Skeletal muscle satellite cell (primary cell): ENCODE data around the gene NCF4.

Experiments
- H3K27me3 ChIP-seq: 2 replicates; pipeline ENCODE4 v1.7.0; 2013; ENCODE audit warnings: low read length; ENCODE audit not compliant: control insufficient read depth, insufficient read depth
- H3K36me3 ChIP-seq: 2 replicates; pipeline ENCODE4 v1.7.0; 2013; ENCODE audit warnings: mild to moderate bottlenecking, control low read depth, low read length; ENCODE audit not compliant: insufficient read depth
- H3K4me1 ChIP-seq: 2 replicates; pipeline ENCODE4 v1.7.0; 2013; ENCODE audit warnings: low read length; ENCODE audit not compliant: control insufficient read depth, insufficient read depth
- H3K4me2 ChIP-seq: 2 replicates; pipeline ENCODE4 v1.7.0; 2013; ENCODE audit warnings: mild to moderate bottlenecking, low read length
- H3K4me3 ChIP-seq: 2 replicates; pipeline ENCODE4 v1.7.0; 2013; ENCODE audit warnings: low read length
- H3K9ac ChIP-seq: 2 replicates; pipeline ENCODE4 v1.7.0; 2013; ENCODE audit warnings: mild to moderate bottlenecking, low read depth, low read length, moderate library complexity
- H3K9me3 ChIP-seq: replicated peaks from 2 replicates; pipeline ENCODE4 v1.7.0; 2013; ENCODE audit warnings: mild to moderate bottlenecking, control low read depth, low read length

Gene NCF4

GRCh38 chr22:36916034-36916433 is 55.2 kb downstream of the NCF4 start:
- Histone ChIP-seq H3K9me3 (no peaks in the 10 kb centered on the region), H3K27me3 (peaks cover 34% of the 10 kb centered on the region), H3K4me3 (no peak overlapping the region), H3K4me1 (no peaks in the 10 kb centered on the region), H3K9ac (no peak overlapping the region), H3K4me2 (no peak overlapping the region), H3K36me3 (no peaks in the 10 kb centered on the region)

- Histone ChIP-seq H3K27me3 (peaks cover 28% of the 10 kb centered on the region), H3K9ac (no peak overlapping the region), H3K9me3 (no peaks in the 10 kb centered on the region), H3K4me3 (no peak overlapping the region), H3K4me1 (no peaks in the 10 kb centered on the region), H3K4me2 (no peak overlapping the region), H3K36me3 (no peaks in the 10 kb centered on the region)
Measured at GRCh38 chr22:36918586-36919284, 57.9 kb downstream of the NCF4 start.

DNA sequence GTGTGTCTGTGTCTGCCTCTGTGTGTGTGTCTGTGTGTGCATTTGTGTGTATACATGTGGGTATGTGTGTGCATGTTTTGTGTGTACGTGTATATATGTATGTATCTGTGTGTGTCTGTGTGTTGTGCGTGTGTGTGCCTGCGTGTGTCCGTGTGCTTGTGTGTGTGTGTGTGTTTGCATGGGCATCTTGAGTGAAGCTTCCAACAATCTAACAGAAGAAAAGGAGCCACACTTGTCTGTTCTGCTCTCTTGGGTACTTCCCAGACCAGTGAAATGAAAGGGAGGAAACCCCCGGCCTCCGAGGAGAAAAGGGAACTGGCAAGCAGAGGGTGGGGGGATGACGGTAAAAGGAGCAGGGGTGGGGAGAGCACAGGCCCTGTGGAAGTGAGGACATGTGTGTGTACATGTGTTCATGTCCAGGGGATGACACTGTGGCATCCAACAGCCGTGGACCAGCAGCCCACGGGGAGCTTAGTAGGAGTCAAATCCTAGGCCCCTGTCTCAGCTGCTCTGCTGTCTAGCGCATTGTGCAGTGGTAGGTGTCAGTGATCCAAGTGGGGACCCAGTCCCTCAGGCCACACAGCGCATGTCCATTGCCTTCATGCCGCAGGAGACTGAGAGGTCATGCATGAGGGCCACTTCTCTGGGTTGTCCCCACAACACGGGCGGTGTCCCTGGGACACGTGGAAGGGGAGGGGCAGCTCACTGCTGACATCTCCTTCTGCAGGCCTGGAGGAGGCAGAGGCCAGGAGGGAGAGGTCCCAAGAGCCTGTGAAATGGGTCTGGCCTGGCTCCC is 60.7 kb downstream of the NCF4 start:
- H3K9ac ChIP-seq: no peak overlapping the region
- no peak overlapping the region for H3K4me2 ChIP-seq
- H3K9me3 ChIP-seq: no peaks in the 10 kb centered on the region
- H3K36me3 ChIP-seq: no peaks in the 10 kb centered on the region
- no peaks in the 10 kb centered on the region for H3K4me1 ChIP-seq
- peaks cover 22% of the 10 kb centered on the region for H3K27me3 ChIP-seq
- no peak overlapping the region for H3K4me3 ChIP-seq

DNA sequence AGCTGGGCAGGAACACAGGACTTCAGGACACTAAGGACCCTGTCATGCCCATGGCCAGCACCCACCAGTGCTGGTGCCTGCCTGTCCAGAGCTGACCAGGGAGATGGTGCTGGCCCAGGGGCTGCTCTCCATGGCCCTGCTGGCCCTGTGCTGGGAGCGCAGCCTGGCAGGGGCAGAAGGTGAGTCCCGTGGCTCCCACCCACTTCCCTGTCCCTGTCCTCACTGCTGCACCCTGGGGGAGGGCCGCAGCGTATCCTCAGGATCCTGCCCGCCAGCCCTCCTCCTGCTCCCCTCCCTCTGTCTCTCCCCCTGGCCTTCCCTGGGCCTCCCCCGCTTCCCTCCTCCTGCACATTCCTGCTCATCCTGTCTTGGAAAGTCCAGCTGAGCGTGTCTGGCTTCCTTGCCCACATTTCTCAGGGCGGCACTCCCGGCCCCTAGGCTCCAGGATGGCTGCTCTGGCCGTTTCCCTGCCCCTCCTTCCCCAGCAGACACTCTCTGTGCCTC is 61.4 kb downstream of the NCF4 start:
- H3K4me1 ChIP-seq: no peaks in the 10 kb centered on the region
- H3K36me3 ChIP-seq: no peaks in the 10 kb centered on the region
- H3K4me3 ChIP-seq: no peak overlapping the region
- H3K4me2 ChIP-seq: no peak overlapping the region
- H3K9me3 ChIP-seq: no peaks in the 10 kb centered on the region
- H3K9ac ChIP-seq: no peak overlapping the region
- peaks cover 25% of the 10 kb centered on the region for H3K27me3 ChIP-seq

- Histone ChIP-seq H3K27me3 (peaks cover 28% of the 10 kb centered on the region), H3K4me2 (no peak overlapping the region), H3K9me3 (no peaks in the 10 kb centered on the region), H3K4me3 (no peak overlapping the region), H3K36me3 (no peaks in the 10 kb centered on the region), H3K4me1 (no peaks in the 10 kb centered on the region), H3K9ac (no peak overlapping the region)
Measured at GRCh38 chr22:36922711-36923110, 61.9 kb downstream of the NCF4 start.

- Histone ChIP-seq H3K4me1 (no peaks in the 10 kb centered on the region), H3K36me3 (no peaks in the 10 kb centered on the region), H3K4me2 (no peak overlapping the region), H3K9ac (no peak overlapping the region), H3K9me3 (no peaks in the 10 kb centered on the region), H3K4me3 (no peak overlapping the region), H3K27me3 (peaks cover 30% of the 10 kb centered on the region)
Measured at GRCh38 chr22:36923131-36923788, 62.5 kb downstream of the NCF4 start.

DNA sequence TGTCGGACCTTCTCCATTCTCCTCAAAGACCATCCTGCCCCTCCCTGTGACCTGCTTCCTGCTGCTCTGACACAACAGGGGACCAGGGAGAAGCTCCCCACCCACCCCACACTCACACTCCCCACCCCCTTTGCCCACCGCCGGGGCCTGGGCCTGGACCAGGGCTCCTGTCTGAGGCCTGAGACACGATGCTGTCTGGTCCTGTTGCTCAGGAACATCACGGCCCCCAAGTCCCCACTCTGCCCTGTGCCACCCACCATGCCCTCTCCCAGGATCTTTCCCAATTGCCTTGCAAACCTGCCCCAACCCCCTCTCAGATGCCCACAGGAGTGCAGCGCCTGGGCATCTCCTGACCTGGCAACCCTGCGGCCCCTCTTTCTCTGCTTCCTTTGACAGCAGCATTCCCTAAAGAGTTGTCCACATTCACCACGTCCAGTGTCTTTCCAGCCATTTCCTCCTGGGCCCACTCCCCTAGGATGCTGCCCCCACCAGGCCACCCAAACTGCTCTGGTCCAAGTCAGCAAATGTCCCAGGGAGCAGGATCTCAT is 63.4 kb downstream of the NCF4 start:
- Histone ChIP-seq H3K4me3 (no peak overlapping the region), H3K9me3 (no peaks in the 10 kb centered on the region), H3K9ac (no peak overlapping the region), H3K4me1 (no peaks in the 10 kb centered on the region), H3K36me3 (no peaks in the 10 kb centered on the region), H3K27me3 (peaks cover 33% of the 10 kb centered on the region), H3K4me2 (no peak overlapping the region)

DNA sequence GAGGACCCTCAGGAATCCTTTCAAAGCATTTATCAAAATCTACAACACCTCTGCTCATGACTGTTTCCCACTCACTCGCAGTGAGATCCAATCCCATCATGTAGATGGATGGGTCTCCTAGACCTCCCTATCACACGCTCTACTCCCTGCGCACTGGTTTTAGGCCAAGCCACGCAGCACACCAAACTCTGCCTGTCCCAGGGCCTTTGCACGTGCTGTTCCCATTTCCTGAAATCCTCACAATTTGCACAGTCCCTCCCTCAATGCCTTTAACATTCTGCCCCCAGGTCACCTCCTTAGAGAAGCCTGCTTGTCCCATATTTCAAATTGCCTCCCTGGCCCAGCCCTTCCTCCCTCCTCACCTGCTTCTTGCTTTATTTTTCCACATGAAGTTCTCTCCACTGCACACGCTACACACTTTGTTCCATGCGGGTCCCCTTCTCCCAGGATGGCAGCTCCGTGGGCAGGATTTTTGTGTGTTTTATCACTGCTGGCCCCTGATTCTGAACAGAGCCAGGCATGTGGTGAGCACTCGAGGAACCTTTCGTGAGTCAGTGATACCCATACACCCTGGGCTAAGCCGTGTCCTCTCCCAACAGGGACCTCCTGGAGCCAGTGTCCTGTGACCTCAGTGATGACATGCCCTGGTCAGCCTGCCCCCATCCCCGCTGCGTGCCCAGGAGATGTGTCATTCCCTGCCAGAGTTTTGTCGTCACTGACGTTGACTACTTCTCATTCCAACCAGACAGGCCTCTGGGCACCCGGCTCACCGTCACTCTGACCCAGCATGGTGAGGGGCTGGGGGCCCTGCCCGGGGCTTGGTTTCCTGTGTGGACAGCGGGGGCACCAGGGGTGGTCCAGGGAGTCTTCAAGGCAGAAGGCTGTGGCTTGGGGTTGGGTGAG is 64.8 kb downstream of the NCF4 start:
- Histone ChIP-seq H3K36me3 (no peaks in the 10 kb centered on the region), H3K9ac (no peak overlapping the region), H3K4me2 (no peak overlapping the region), H3K4me1 (no peaks in the 10 kb centered on the region), H3K9me3 (no peaks in the 10 kb centered on the region), H3K4me3 (no peak overlapping the region), H3K27me3 (peaks cover 47% of the 10 kb centered on the region)

DNA sequence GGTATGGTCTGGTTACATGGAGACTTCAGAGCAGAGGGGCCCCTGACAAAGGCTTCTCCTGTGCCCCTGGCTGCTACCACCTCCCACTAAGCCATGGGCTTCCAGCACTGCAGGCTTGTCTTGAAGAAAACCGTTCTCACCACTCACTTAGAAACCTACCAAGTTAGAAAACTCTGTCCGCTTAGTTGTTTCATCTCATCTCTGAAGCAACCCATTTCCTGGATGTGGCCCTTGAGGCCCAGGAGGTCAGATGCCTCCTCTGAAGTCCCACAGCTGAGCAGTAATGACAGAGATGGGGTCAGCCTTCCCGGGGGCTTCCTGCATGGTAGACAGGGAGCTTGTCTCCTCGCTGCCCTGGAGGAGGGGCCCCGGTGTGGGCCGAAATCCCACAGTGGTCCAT is 65.5 kb downstream of the NCF4 start:
- H3K27me3 ChIP-seq: peaks cover 54% of the 10 kb centered on the region
- H3K4me3 ChIP-seq: no peak overlapping the region
- no peaks in the 10 kb centered on the region for H3K36me3 ChIP-seq
- no peak overlapping the region for H3K4me2 ChIP-seq
- no peak overlapping the region for H3K9ac ChIP-seq
- H3K9me3 ChIP-seq: no peaks in the 10 kb centered on the region
- no peaks in the 10 kb centered on the region for H3K4me1 ChIP-seq

- H3K27me3 ChIP-seq: peaks cover 55% of the 10 kb centered on the region
- H3K9me3 ChIP-seq: no peaks in the 10 kb centered on the region
- no peak overlapping the region for H3K4me3 ChIP-seq
- H3K9ac ChIP-seq: no peak overlapping the region
- H3K4me2 ChIP-seq: no peak overlapping the region
- H3K4me1 ChIP-seq: no peaks in the 10 kb centered on the region
- no peaks in the 10 kb centered on the region for H3K36me3 ChIP-seq
Measured at GRCh38 chr22:36926721-36927435, 66.1 kb downstream of the NCF4 start.
